HG03575 (cell line): ENCODE measurements around the gene HS6ST3.

ENCODE experiments used
- ATAC-seq: cut with Tn5 transposase; IDR thresholded peaks from one replicate; pipeline ENCODE4 v1.9.1; 2021; ENCODE audit not compliant: unreplicated experiment, insufficient number of reproducible peaks, low FRiP score; ENCODE audit errors: extremely low read depth

HS6ST3 gene

DNA sequence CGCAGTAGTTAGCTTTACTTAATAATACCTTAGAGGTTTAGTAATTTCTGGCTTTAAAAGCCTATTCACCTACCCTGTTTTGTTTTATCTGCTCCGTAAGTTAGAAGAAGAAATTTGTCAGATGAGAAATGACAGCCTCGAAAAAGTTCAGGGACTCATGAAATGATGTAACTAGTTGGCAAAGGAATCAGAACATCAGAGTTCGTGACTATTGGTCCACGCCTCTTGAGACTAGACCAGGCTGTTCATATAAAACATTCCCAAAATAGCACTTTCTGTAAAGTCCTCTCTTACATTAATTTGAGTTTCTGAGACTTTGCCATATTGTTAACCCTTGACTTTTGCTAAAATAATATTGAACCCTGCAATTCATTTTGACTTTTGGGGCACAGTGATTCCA is 92.0 kb downstream of the HS6ST3 start:
- no peak for ATAC-seq

DNA sequence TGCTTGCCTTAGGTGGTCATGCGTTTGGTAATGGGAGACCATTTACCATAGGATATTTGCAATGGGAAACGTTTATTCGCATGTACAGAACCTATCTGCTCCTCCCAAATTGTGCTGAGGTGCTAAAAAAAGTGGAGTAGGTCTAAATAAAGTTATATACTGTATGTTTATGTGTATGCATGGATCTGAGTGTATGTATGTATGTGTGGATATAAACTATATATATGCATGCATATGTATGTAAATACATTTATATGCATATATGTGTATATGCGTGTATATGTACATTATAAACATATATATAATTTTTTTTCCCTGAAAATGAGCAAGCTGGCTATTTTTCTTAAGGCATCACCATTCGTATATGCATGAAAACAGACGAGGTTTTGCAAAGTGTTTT is 95.9 kb downstream of the HS6ST3 start:
- ATAC-seq = no peak

DNA sequence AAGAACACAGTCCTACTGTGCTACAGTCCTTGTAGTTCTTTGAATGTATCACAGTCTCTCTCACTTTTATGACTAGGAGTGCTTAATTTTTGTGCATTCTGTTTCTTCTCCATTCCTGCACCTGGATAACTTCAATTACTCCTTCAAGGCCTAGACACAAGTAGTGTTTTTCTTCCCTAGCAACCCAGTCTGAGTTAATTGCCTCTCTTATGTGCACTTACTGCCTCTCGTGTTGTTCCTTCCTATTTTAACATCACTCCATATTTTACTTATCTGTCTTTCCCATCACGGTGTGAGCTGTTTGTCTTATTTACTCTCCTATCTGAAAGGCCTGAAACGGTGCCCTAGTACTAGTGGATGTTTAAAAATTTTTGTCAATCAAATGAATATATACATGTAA is 101.5 kb downstream of the HS6ST3 start:
- no peak for ATAC-seq

DNA sequence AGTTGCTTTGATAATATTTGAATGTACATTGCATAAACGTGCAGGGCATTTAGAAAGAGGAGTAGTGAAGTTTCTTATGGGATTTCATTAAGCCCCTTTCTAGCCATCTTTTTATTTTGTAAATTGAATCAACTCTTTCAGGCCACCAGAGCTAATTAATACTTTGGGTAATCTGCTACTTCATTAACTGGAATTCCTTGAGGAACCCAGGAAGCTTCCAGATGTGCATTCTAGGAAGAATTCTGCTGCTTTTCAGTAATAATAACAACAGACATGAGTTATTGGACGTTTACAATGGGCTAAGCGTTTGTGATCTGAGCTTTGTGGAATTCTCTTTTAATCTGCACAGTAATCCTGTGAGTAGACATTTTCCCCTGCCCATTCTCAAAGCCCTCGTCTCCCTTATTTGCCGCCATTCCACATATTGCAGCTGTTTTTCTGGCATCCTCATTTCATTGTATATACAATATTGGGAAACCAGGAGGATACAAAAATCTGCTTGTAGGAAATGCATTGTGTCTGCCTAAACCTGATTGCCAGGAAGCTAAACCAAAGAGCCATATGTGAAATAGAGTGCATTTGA is 103.9 kb downstream of the HS6ST3 start:
- no peak for ATAC-seq

DNA sequence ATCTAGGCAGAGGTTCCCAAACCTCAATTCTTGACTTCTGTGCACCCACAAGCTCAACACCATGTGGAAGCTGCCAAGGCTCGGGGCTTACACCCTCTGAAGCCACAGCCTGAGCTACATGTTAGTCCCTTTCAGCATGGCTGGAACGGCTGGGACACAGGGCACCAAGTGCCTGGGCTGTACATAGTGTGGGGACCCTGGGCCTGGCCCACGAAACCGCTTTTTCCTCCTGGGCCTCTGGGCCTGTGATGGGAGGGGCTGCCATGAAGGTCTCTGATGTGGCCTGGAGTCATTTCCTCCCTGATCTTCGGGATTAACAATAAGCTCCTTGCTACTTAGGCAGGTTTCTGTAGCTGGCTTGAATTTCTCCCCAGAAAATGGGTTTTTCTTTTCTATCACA is 108.1 kb downstream of the HS6ST3 start:
- no peak for ATAC-seq

DNA sequence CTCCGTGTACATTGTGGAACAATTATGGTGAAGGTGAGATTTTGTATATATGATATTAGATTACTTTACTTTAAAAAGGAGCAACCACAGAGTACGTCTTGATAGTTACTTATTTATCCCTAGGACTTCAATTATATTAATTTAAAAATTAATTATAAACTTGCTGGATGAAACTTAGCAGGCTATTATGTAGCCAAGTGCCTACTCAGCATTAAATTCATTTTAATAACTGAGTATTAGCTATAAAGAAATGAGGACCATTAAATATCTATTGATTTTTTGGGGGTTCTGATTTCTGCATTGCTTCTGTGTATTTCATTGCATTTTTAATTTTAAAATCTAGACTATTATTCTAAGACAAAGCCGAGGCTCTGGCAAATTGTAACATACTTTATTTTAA is 109.4 kb downstream of the HS6ST3 start:
- no peak for ATAC-seq

DNA sequence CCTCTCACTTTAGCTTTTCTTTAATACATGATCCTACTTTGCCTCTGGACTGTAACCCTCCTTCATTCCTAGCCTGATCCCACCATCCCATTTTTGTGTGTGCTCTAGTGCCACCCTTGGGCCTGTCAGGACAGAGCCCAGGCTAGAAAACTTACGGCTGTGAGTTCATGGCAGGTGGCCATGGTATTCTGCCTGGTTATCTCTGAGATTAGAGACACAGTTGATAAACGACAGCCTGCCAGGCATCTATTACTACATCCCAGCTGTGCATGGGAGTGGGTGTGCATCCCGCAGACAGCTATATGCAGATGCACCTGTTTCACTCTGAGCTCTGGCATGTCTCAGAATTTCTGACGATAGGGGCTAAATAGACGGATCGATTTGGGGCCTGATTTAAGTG is 110.9 kb downstream of the HS6ST3 start:
- no peak for ATAC-seq

DNA sequence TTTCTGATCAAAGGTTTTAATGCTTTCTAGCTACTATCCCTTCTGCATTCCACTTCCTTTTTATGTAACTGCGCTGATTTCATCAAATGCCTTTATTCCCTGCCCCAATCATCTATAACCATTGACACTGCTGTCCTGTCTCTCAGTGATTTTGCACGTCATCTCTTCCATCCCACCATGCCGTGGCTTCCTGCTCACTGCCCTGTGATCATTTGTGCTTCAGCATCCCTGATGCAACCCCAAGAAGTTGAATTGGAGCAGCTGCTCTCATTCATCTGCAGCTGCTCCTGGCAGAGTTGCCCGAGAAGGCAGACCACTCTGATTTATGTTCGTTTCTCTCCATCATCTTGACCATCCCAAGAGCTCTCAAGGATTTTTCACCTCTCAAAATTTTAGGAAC is 112.4 kb downstream of the HS6ST3 start:
- no peak for ATAC-seq

DNA sequence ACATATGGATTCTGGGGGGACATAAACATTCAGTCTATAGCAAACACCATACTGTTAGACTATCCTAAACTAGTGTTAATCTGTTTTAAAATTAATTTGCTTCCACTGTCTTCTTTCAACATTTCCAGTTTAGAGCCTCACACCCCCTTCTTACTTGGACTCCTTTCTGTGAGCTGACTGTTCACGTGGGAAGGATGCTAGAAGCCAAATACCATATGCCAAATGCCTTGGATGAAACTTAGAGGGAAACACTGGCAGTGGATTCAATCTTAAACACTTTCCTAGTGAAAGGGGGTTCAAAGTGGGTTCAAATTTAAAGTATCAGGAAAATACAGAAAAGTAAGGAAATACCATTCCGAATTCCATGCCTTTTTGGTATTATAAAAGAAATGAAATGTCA is 113.6 kb downstream of the HS6ST3 start:
- ATAC-seq = no peak

DNA sequence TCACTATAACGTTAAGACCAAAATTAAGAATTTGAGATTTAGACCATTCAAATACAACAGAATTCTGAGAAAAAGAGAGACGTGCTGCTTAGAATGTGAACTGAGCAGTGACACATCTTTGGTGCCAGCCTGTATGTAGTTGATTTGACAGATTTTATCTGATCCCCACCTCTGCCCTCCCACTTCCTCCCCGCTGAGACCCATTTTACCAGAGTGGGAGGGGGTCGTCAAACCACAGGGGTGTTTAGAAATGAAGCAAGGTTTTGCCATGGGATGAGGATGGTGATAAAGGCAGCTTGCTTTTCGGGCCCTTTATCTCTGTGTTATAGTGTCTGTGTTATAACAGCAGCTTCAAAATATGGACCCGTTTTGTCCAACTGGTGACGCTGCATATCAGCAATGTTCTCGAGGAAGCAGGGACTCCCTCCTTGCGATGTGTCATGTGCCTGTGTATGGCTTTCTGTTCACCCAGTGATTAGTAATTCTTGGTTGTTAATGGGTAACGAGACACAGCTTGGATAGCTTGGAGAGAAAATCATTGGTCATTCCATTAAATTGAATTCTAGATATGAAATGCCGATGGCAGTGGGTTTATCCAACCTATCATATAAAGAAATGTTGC is 125.0 kb downstream of the HS6ST3 start:
- ATAC-seq = no peak

DNA sequence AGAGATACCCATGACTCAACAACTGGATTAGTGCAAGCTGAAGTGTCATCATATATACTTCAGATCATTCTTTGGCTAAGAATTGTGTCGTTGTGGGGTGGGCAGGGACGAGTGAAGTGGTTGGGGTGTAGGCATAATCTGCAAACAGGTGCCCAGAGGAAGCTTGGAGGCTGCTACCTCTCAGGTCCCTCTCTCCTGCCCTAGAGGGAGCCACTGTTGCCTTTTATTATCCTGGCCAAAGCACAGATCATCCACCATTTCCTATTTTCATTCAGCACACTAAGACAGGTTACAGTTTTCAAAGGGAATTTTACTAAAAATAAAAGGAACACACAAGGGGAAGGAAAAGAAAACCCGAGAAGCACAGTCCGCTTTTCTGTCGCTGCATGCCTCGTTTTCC is 126.6 kb downstream of the HS6ST3 start:
- ATAC-seq = no peak

DNA sequence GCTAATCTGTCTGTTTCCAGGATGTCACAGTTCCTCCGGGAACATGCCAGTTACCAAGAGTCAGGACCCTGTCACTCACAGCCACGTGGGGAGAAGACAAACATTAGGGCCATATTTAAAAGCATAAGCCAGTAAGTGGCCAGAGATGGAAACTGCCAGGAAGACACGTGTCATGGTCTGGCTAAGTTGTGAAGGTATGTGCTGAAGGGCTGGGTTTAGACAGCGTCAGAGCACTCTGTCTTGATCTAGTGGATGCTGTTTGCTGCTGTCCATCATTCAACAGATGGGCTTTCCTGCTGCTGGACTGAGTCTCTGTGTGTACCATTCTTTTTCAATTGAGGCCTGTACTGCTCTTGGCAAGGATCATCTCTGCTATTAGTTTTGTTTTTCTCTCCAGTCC is 128.6 kb downstream of the HS6ST3 start:
- ATAC-seq = no peak

DNA sequence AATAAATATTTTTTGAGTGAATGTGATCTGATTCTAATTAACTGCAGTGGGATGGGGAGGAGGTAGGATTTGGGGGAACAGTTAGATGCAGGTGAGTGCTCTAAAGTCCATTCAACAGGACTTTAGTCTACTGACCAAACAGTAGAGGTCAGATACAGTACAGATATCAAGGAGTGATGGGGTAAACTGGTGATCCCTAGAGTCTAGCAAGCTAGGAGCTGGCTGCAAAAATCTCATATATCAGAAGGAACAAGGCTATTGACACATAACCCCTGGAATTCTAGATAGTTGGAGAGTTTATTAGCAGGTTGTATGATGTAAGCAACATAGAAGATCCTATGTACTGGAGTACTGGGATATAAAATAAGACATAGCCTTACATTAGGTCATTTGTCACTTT is 131.6 kb downstream of the HS6ST3 start:
- ATAC-seq = no peak

DNA sequence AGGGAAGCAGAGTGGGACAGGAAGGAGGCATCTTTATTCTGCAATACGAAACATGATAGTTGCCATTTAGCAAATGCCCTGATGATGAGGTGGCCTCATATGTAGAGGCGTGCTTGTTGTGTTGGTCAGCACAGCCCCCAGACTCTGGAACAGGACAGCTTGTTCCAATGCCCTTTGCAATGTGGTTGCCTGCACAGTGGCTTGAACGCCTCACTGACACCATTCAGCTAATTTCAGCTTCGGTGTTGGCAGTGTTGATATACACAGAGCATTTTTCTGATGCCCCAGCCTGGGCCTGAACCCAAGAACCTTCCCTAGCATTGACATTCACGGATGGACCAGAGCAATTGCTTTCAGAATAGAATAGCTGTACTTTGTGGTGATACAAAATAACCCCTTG is 133.3 kb downstream of the HS6ST3 start:
- ATAC-seq = no peak

DNA sequence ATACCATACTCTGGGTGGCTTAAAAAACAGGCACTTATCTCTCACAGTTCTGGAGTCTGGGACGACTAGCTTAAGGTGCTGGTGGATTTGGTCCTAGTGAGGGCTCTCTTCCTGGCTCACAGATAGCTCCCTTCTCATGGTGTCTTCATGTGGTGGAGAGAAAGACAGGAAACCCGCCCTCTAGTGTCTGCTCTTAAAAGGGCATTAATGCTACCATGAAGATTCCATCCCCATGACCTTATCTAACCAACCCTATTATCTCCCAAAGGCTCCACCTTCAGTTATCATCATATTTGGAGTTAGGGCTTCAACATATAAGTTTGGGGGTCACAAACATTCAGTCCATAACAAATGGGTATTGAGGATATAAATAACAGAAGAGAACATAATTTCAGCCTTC is 139.4 kb downstream of the HS6ST3 start:
- no peak for ATAC-seq

DNA sequence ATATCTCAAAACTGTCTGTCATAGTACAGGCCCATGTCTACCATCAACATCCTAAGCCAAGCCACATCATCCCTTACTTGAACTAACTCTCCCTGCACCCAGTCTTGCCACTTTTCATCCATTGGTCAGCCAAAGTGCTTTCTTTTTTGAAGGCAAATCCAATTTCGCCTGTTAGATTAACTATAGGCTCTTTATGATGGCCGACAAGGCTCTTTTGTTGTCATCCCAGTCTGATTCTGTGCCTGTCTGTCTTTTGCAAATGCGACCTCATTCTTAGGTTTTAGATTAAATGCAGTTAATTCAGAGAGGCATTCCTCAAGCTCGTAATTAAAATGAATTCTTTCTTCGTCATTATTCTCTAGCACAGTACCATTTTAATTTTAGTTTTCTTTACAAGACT is 148.3 kb downstream of the HS6ST3 start:
- ATAC-seq = no peak

DNA sequence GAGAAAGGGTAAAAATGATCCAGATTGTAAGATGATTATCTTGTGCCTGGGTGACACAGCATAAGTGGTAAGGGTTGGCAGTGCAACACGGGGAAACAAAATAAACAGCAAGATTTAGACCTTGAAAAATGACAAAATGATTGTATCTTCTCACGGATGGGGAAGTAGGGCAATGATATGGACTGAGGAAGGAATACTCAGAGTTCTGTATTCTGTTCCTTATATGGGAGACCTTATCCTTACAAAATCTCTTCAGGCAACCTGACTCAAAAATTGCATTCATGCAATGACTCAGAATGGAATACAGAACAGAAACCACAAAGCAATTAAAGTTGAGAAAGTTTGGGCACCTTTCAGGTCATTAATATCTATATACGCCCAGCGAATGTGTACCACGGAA is 149.0 kb downstream of the HS6ST3 start:
- no peak for ATAC-seq

DNA sequence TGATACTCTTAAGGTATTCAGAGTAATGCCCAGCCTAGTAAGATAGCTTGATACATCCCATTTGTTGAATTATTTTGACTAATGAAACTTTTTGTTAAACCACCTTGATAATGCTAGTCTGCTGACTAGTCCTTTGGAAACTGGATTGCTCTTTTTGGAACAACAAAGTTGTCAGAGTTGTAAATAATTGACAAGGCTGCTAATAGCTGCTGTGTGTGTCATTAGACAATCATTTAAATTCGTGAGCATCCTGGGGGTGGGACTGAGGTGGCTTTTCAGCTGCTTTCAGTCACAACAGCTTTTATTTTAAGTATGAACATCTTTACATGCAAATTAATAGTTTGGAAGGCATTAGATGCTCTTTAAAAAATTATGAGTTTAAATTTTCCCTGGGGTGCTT is 153.5 kb downstream of the HS6ST3 start:
- no peak for ATAC-seq

DNA sequence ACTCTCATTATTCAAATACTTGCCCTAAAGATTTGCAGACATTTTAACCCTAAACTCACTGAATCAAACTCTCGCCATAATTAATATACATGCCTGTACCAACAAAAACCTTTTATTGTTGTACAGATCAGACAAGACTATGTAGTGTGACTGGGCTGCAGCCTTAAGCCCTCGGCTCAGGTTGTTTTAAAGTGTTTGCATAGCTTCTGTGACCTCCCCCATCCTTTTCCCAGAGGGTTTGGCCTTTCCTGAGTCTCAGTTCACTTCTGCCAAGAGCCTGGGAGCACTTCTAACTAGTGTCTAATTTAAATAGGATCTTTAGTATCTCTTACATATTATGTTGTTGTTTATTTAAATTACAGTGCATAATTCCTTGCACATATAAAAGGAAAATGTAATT is 158.2 kb downstream of the HS6ST3 start:
- ATAC-seq = no peak

DNA sequence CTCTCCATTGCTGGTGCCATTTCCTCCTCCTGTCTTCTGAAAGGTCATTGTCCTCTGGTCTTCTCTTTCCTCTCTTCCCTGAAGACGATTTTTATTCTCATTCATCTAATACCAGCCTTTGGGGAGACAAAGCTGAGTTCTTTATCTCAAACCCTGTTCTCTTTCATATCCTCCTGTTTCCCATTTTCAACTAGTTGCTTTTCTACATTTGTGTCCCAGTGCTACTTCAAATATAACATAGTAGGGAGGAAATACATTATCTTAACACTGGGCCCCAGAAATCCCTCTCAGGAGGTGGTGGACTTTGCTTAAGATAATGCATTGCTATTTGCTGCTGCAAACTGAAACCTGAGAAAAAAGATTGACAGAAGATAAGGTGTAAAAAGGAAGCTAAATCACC is 159.1 kb downstream of the HS6ST3 start:
- ATAC-seq = no peak

DNA sequence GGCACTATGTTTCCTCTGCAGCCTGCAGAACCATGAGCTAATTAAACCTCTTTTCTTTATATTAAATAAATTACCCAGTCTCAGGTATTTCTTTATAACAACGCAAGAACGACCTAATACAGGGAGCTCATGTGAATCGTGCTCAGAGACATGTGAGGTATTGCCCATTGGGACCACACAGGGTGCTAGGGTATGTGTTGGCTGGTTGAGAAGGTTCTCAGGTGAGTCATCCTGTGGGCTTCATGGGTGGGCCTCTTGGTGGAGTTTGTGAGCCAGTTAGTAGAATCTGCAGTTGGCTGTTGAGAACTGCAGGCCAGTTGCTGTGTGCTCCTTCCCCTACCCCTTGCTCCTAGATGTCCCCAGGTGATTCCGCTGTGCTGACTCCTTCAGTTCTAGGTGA is 163.0 kb downstream of the HS6ST3 start:
- no peak for ATAC-seq
